Measurements from ENCODE around the gene NUP62.
A peak's percentile ranks its signal among the peaks of the same experiment; 100 is the strongest.
"Not testable (repeated sequence)": the region's sequence is repeated elsewhere in the genome, so short reads cannot be mapped to it uniquely, and the experiment has no call there.

NUP62 gene

GRCh38 chr19:49924881-49925210, 4.5 kb downstream of the NUP62 start:
- DNase-seq (ENCODE audit: low read depth), result not testable (repeated sequence)

GRCh38 chr19:49924004-49924880, 5.1 kb downstream of the NUP62 start:
- no peak for DNase-seq (ENCODE audit: low read depth)

- no peak for DNase-seq (ENCODE audit: low read depth)
Observed at GRCh38 chr19:49923055-49924003, 6.0 kb downstream of the NUP62 start.

- DNase-seq (ENCODE audit: low read depth), result no peak
Observed at GRCh38 chr19:49921871-49922795, 7.2 kb downstream of the NUP62 start.

- no peak for DNase-seq (ENCODE audit: low read depth)
Observed at GRCh38 chr19:49920624-49921363, 8.5 kb downstream of the NUP62 start.

- no peak for DNase-seq (ENCODE audit: low read depth)
Observed at GRCh38 chr19:49918089-49918488, 11.2 kb downstream of the NUP62 start.

GRCh38 chr19:49916839-49917733, 12.2 kb downstream of the NUP62 start:
- DNase-seq (ENCODE audit: low read depth), result no peak

- no peak for DNase-seq (ENCODE audit: low read depth)
Observed at GRCh38 chr19:49915271-49915670, 14.0 kb downstream of the NUP62 start.

- DNase-seq (ENCODE audit: low read depth), result no peak
Observed at GRCh38 chr19:49913720-49914119, 15.6 kb downstream of the NUP62 start.

- no peak for DNase-seq (ENCODE audit: low read depth)
Observed at GRCh38 chr19:49912965-49913685, 16.2 kb downstream of the NUP62 start.

- DNase-seq (ENCODE audit: low read depth), result peak; percentile 25
Observed at GRCh38 chr19:49911381-49912145, 17.7 kb downstream of the NUP62 start.

- DNase-seq (ENCODE audit: low read depth), result no peak
Observed at GRCh38 chr19:49910179-49910578, 19.1 kb downstream of the NUP62 start.

- DNase-seq (ENCODE audit: low read depth), result no peak
Observed at GRCh38 chr19:49908480-49909420, 20.6 kb downstream of the NUP62 start.

- DNase-seq (ENCODE audit: low read depth), result no peak
Observed at GRCh38 chr19:49907745-49908446, 21.4 kb downstream of the NUP62 start.

GRCh38 chr19:49906879-49907564, 22.3 kb downstream of the NUP62 start:
- DNase-seq (ENCODE audit: low read depth), result no peak

GRCh38 chr19:49904136-49904535, 25.2 kb downstream of the NUP62 start:
- DNase-seq (ENCODE audit: low read depth), result no peak

Measured in activated T-cell treated with anti-CD3 and anti-CD28 coated beads for 24 hours (primary cell).